ENCODE measurements around the gene LGR6.

GRCh38 chr1:202220733-202221132 lies 27.1 kb downstream of the LGR6 start:
- TF ChIP-seq POLR2AphosphoS5 (IDR thresholded peaks at IDR 0.05; ENCODE audit: low read depth, low read length) (no peak), REST (IDR thresholded peaks at IDR 0.05; ENCODE audit: insufficient read depth in 1 of 2, low read depth in 2 of 2, low read length in 2 of 2) (no peak), SIN3A (IDR thresholded peaks at IDR 0.05; ENCODE audit: borderline replicate concordance, insufficient read depth, low read length) (no peak), TAF1 (IDR thresholded peaks at IDR 0.05; ENCODE audit: borderline replicate concordance, insufficient read depth, low read length) (no peak)

Measured in PFSK-1 (cell line).